Smooth muscle cell of the pulmonary artery (primary cell): ENCODE data around the gene MAML2. TPM values are rescaled to one million over a fixed set of nuclear protein-coding genes. Genes with fewer than 3 reads are reported as not detected.

Source experiments
- total RNA-seq: library from RNA; depleted of rRNA; stranded (reverse); fragments of >200 nt; gene quantifications from 2 replicates; pipeline ENCODE4 v1.2.3, GENCODE V29; 2014

Gene MAML2
- total RNA-seq, result 13.1 and 20.9 TPM in 2 replicates

DNA sequence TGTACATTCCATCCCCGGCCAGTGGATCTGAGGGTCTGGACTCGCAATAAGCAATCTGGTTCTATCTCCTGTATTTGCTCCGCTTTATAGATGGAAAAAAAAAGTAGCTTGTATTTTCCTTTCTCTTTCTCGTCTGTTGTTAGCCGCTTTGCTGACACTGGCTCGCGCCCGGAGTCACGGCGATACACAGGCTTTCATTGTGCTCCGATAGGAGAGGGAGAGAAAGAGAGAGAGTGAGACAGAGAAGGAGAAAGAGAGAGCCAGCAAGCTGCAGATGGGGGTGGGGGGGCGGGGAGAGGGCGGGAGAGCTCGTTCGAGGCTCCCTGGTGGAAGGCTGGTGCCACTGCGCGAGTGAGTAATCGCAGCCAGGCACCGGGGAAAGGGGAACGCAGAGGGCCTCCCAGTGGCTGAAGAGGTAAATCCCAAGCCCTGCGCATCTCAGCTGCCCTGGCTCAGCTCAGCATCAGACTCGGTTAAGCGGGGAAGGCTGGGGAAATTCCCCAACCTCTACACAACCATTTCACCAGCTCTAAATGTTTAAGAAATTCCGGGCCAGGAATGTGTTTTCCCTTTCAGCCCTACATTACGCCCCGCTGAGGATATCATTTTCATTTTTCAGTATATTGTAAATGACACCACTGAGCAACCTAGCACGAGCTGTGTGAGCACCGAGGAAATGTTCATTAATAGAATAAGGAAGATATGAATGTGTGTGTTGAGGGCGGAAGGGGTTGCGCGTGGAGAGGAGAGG lies at the start of gene MAML2:
TSS of gene MAML2 (minus strand) at position 235 of the 751 bp plus-strand sequence. CDS start 1,300 bp downstream, outside the sequence.

DNA sequence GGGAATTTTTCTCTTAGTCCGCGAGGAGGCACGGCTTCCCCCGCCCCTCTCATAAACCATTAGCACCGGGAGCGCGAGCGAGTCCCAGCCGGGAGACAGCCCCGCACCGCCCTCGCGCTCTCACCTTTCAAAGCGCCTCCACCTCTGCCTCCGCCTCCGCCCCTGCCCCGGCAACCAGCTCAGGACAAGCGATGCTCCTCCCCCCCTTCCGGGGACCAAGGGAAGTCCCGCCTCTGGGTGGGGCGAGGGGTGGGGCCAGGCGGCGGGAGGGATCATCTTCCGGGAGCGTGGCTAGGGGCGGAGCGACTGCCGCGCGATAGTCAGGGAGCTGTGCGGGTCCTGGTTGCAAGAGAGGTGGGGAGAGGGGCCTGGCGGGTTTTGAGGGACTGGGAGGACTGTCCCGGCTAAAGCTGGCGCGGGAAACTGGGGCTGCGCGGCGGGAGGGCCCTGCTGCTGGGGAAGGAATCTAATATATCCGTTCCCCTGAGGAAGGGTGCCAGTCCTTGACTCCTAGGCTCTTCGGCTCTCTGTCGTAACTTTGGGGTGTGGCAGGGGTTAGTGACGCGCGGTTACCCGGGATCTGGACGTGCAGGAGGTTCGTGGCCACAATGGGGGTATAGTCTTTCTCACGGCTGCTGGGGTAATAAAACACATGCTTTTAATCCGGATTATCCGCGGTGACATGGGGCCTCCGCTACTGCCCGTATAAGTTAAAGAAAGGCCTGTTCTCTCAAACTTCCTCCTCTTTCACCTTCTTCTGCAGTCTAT lies 46.9 kb upstream of the MAML2 start, which contains the start of the genes CCDC82 and JRKL:
TSS of gene CCDC82 (minus strand) at position 193 of the 768 bp plus-strand sequence. CDS start 5,165 bp downstream, outside the sequence.
TSS of gene JRKL (plus strand) at position 294 of the 768 bp plus-strand sequence. CDS start 637 bp downstream, outside the sequence.

Other genes with a start within 250 kb of the MAML2 start
- 15.0 and 16.9 TPM in 2 replicates for gene CCDC82, start 46.7 kb upstream of the MAML2 start, total RNA-seq
- 13.9 and 20.3 TPM in 2 replicates for gene JRKL, start 46.8 kb upstream of the MAML2 start, total RNA-seq